Measurements from ENCODE around the gene CYP19A1. TPM values are rescaled to one million over a fixed set of nuclear protein-coding genes. Genes with fewer than 3 reads are reported as not detected.

CYP19A1 gene
- total RNA-seq, 1 experiment from 2014 or later, result 0.86 TPM

- no peak for DNase-seq (ENCODE audit: low read depth)
Observed at GRCh38 chr15:51325167-51325566, 13.2 kb downstream of the CYP19A1 start.

DNA sequence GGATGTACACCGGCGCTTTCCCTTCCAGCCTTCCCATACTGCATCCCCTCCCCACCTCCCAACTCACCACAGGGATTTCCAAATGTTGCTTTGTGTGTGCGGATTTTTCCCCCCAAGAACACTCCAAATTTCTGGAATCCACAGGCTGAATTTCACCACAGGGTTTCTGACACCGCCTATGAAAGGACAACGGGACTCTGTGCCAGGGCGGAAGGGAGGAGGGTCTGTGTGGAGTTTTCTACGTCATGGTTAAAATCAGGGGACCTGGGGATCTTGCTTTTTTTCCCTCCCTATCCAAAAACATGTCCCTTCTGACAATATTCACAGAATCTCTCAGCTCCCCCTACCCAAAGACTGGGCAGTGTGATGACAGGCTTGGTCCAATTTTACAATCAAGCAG lies 14.6 kb downstream of the CYP19A1 start:
- DNase-seq (ENCODE audit: low read depth), result no peak

DNA sequence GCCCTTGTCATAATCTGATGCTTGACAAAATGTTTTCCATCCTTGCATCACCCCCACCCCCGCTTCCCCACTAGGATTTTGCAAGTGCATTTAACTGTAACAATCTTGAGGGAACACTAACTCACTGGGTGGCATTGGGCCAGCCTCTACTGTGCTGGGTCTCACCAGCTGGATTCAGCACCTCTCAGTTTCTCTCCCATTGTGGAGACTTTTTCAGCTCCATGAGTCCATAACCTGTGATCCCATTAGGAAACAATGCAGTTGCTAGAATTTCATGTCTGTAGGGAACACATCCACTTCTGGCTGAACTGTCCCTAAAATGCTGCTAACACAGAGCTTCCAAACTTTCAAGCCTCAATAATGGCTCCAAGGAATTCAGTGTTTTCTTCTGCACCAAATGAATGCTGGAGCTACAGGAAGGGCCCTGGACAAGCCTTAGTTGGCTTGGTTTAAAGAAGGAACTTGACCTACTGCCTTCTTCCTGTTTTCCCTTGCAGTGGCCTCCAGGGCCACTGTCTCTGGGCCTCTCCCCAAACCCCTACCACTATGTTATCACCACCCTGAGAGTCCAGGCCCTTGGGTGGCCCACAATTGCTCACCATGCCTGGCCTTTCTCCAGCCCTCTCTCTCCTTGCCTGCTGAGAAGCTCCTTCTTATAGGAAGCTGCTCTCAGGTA lies 15.6 kb downstream of the CYP19A1 start:
- DNase-seq (ENCODE audit: low read depth), result no peak

- DNase-seq (ENCODE audit: low read depth), result no peak
Observed at GRCh38 chr15:51321316-51321715, 17.1 kb downstream of the CYP19A1 start.

GRCh38 chr15:51320843-51321242 lies 17.6 kb downstream of the CYP19A1 start:
- DNase-seq (ENCODE audit: low read depth), result no peak

GRCh38 chr15:51319539-51319938 lies 18.9 kb downstream of the CYP19A1 start:
- DNase-seq (ENCODE audit: low read depth), result no peak

DNA sequence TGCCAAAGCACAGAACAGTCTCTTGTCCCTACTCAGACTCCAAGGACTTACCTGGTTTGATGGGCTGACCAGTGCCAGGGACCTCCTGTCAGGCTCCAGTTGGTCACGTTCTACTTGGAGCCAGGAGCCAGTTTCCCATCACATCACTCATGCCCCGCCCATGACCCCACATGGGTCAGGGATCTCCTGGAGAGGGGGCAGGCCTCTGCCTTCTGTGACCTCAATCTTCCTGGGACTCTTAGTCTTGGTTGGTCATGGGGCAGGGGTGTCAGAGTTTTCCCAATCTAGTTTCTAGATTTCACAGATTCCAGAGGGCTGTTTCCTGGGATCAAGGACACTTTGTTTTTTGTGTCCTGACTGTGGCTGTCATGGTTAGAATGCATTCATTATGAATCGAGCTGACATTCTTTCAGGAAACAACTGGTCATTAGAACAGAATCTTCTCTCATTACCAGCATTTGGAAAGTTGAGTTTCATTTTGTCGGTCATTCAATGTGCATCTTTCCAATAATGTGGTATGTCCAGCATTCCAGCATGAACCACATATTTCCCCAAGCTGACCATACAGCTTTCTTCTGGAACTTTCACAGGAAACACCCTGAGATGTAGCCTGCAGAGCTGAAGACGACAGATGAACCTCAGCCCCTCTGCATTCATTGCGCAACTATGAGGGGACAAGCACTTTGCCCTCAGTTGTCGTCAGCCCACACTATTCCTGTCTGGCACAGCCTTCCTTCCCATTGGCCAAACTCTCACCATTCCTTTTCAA lies 19.8 kb downstream of the CYP19A1 start:
- peak; percentile 8 for DNase-seq (ENCODE audit: low read depth)

GRCh38 chr15:51316636-51317035 lies 21.8 kb downstream of the CYP19A1 start:
- DNase-seq (ENCODE audit: low read depth), result no peak

- DNase-seq (ENCODE audit: low read depth), result no peak
Observed at GRCh38 chr15:51315726-51316125, 22.7 kb downstream of the CYP19A1 start.

- no peak for DNase-seq (ENCODE audit: low read depth)
Observed at GRCh38 chr15:51314391-51315337, 23.7 kb downstream of the CYP19A1 start.

- DNase-seq (ENCODE audit: low read depth), result no peak
Observed at GRCh38 chr15:51313644-51314280, 24.6 kb downstream of the CYP19A1 start.

DNA sequence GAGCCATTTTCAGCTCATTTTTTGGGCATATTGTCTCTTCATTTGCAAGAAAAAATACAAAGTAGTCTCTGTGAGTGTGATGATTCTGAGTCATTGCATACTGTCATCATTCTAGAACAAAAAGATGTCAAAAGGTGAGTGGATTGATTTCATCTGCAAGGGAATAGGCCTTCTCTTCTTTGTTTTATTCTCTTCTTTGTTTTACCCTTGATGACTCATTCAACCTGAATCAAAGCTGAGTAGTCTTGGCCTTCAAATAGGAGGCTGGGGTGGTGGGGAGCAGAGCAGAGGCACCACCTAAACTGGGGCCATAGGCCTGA lies 25.4 kb downstream of the CYP19A1 start:
- DNase-seq (ENCODE audit: low read depth), result peak; percentile 51

DNA sequence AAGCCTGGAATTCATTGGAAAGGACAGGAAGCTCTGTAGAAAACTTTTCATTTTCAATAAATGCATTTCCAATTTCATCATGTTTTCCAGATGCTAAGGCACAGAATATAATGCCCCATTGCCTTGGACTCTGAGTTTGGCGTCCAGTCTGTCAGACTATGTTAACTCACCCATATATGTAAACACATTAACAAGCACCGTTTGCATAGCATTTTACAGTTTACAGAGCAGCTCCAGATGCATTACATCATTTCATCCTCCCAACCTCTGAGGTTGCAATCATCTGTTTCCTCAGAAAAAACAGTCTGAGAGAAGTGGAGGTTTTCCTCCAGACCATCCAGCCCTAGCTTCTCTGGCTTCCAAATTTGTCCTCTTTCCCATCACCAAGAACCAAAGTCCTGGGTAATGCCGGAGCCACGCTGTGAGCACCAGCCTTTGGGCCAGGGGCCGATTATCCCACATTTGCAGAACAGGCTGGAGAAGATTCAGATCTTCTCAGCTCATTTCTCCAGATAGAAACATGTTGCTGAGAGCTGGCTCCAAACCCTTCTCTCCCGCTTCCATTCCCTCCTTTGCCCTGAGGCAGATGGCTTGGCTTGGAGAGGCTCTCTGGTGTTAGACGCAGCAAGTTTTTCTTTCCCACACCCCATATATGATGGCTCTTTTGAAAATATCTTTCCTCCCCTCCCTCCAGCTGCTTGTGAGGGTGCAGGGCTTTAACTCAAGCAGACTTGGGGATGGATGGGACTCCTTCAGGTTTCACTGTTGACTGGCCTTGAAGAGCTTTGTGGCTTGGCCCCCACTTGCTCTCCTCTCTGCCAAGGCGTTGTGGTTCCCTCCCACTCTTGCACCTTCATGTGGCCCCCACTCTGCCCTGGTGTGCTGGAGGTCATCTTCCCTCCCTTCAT lies 26.0 kb downstream of the CYP19A1 start:
- DNase-seq (ENCODE audit: low read depth), result no peak

- DNase-seq (ENCODE audit: low read depth), result no peak
Observed at GRCh38 chr15:51311510-51311909, 26.9 kb downstream of the CYP19A1 start.

DNA sequence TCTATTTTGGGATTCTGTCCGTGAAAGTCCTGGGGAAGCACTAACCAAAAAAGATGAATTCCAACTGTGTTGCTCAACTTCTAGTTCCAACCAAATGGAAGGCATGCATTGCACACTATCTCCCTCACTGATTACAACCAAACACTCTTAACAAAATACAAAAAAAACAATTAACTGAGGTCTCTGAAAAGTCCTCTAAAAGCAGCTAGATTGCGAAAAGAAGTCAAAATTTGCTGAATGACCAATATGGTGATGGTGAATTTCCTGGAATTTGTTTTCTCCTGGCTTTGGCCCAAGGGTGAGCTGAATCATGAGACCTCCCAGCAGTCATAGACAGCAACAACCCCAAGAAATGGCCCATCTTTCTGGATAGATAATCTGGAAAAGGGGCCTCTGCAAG lies 28.3 kb downstream of the CYP19A1 start:
- peak; percentile 27 for DNase-seq (ENCODE audit: low read depth)

DNA sequence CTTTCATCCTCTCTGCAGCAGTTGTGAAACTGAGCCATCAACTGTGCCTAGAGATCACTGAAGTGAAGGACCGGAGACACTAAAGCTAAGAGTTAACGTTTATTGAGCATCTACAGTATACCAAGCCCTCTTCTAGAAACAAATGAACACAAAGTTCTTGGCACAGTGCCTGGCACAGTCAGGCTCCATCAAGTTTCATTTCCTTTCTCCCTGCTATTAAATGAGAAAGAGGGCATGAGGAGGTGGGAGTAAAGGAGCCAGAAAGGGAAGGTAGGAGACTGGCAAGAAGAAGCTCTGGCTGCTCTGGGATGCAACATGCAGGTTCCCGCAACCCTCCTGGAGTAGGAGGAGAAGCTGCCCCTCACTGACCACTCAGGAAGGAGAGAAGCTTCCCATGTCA lies 30.6 kb downstream of the CYP19A1 start:
- no peak for DNase-seq (ENCODE audit: low read depth)

GRCh38 chr15:51307325-51307724 lies 31.1 kb downstream of the CYP19A1 start:
- DNase-seq (ENCODE audit: low read depth), result no peak

DNA sequence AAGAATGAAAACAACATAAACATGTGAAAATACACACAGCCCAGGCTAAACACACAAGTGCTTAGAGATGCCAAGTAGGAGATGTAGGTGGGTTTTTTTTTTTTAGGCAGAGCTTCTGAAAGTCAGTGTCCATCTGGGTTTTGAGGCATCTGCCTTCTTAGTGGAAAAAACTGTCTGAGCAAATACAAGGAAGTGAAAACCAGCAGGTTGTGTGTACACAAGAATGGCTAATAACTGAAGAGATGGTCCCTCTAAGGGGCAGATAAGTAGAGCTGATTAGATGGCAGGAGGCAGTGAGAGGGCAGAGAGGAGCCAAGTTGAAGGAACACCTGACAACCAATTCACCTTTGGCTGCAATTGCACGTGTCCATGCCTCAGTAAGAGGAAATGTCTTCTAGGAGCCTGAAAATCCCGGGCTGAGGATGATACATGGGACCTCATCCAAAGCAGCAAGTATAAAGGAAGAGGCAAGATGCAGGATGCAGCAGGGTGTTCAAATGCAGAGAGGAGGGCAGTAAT lies 34.9 kb downstream of the CYP19A1 start:
- no peak for DNase-seq (ENCODE audit: low read depth)

GRCh38 chr15:51302480-51302879 lies 35.9 kb downstream of the CYP19A1 start:
- no peak for DNase-seq (ENCODE audit: low read depth)

- DNase-seq (ENCODE audit: low read depth), result no peak
Observed at GRCh38 chr15:51299187-51300015, 39.0 kb downstream of the CYP19A1 start.
